Measurements from ENCODE around the gene ERC1. TPM values are rescaled to one million over a fixed set of nuclear protein-coding genes. Genes with fewer than 3 reads are reported as not detected.

The ERC1 gene
- total RNA-seq, 4 donors from 2014 or later, result 28.5 to 71.7 (median 38.5) TPM

- 98% methylated on average over 11 of the region's 11 CpGs for WGBS
Observed at GRCh38 chr12:1467710-1468109, 476.7 kb downstream of the ERC1 start.

GRCh38 chr12:1469070-1469469, 478.0 kb downstream of the ERC1 start:
- no peak overlapping the region for H3K27ac ChIP-seq
- no peak for TF ChIP-seq POLR2A (IDR thresholded peaks at IDR 0.05)
- no peak for TF ChIP-seq EP300 (IDR thresholded peaks at IDR 0.05)
- no peak for TF ChIP-seq CTCF (IDR thresholded peaks at IDR 0.05)
- TF ChIP-seq POLR2AphosphoS5 (IDR thresholded peaks at IDR 0.05), result no peak

More at GRCh38 chr12:1467710-1468109, 476.7 kb downstream of the ERC1 start:
- Histone ChIP-seq H3K27ac (no peak overlapping the region), H3K4me1 (peaks cover 10% of the 10 kb centered on the region), H3K36me3 (peaks cover 4% of the 10 kb centered on the region), H3K9me3 (no peaks in the 10 kb centered on the region), H3K27me3 (no peaks in the 10 kb centered on the region), H3K4me3 (no peak overlapping the region)
- DNase-seq (ENCODE audit: low spot score in 2 of 2), result no peak
- TF ChIP-seq CTCF (IDR thresholded peaks at IDR 0.05), result no peak
- no peak for TF ChIP-seq POLR2A (IDR thresholded peaks at IDR 0.05)
- no peak for TF ChIP-seq POLR2AphosphoS5 (IDR thresholded peaks at IDR 0.05)
- no peak for TF ChIP-seq EP300 (IDR thresholded peaks at IDR 0.05)

GRCh38 chr12:1470051-1470450, 479.0 kb downstream of the ERC1 start:
- H3K27ac ChIP-seq, result no peak overlapping the region
- H3K36me3 ChIP-seq, result peaks cover 1% of the 10 kb centered on the region
- TF ChIP-seq CTCF (IDR thresholded peaks at IDR 0.05), result no peak
- no peak for TF ChIP-seq EP300 (IDR thresholded peaks at IDR 0.05)
- TF ChIP-seq POLR2AphosphoS5 (IDR thresholded peaks at IDR 0.05), result no peak
- TF ChIP-seq POLR2A (IDR thresholded peaks at IDR 0.05), result no peak
- peaks cover 4% of the 10 kb centered on the region for H3K4me1 ChIP-seq
- 80% methylated on average over 5 of the region's 5 CpGs for WGBS
- H3K4me3 ChIP-seq, result no peak overlapping the region
- DNase-seq (ENCODE audit: low spot score in 2 of 2), result no peak
- no peaks in the 10 kb centered on the region for H3K27me3 ChIP-seq
- H3K9me3 ChIP-seq, result no peaks in the 10 kb centered on the region

More at GRCh38 chr12:1469070-1469469, 478.0 kb downstream of the ERC1 start:
- no peaks in the 10 kb centered on the region for H3K9me3 ChIP-seq
- H3K36me3 ChIP-seq, result peaks cover 4% of the 10 kb centered on the region
- no peak for DNase-seq (ENCODE audit: low spot score in 2 of 2)
- H3K27me3 ChIP-seq, result no peaks in the 10 kb centered on the region
- H3K4me3 ChIP-seq, result no peak overlapping the region
- H3K4me1 ChIP-seq, result peaks cover 4% of the 10 kb centered on the region
- WGBS, result 60% methylated on average over 4 of the region's 6 CpGs

- WGBS, result 93% methylated on average over 6 of the region's 6 CpGs
Observed at GRCh38 chr12:1471224-1471623, 480.2 kb downstream of the ERC1 start.

GRCh38 chr12:1473418-1473817, 482.4 kb downstream of the ERC1 start:
- no peaks in the 10 kb centered on the region for H3K9me3 ChIP-seq
- 70% methylated on average over 7 of the region's 7 CpGs for WGBS
- no peak for DNase-seq (ENCODE audit: low spot score in 2 of 2)
- H3K27ac ChIP-seq, result no peak overlapping the region
- H3K4me3 ChIP-seq, result no peak overlapping the region
- no peaks in the 10 kb centered on the region for H3K36me3 ChIP-seq
- TF ChIP-seq EP300 (IDR thresholded peaks at IDR 0.05) (no peak), POLR2AphosphoS5 (IDR thresholded peaks at IDR 0.05) (no peak), POLR2A (IDR thresholded peaks at IDR 0.05) (no peak), CTCF (IDR thresholded peaks at IDR 0.05) (no peak)
- peaks cover 4% of the 10 kb centered on the region for H3K4me1 ChIP-seq
- H3K27me3 ChIP-seq, result no peaks in the 10 kb centered on the region

More at GRCh38 chr12:1471224-1471623, 480.2 kb downstream of the ERC1 start:
- Histone ChIP-seq H3K4me3 (no peak overlapping the region), H3K27ac (no peak overlapping the region), H3K4me1 (peaks cover 4% of the 10 kb centered on the region), H3K27me3 (no peaks in the 10 kb centered on the region), H3K36me3 (no peaks in the 10 kb centered on the region), H3K9me3 (no peaks in the 10 kb centered on the region)
- no peak for TF ChIP-seq POLR2A (IDR thresholded peaks at IDR 0.05)
- TF ChIP-seq CTCF (IDR thresholded peaks at IDR 0.05), result no peak
- no peak for TF ChIP-seq EP300 (IDR thresholded peaks at IDR 0.05)
- TF ChIP-seq POLR2AphosphoS5 (IDR thresholded peaks at IDR 0.05), result no peak
- no peak for DNase-seq (ENCODE audit: low spot score in 2 of 2)

Data from suprapubic skin (tissue), 4 donors.